HepG2 (cell line): Measurements from ENCODE around the gene UNC5CL. TPM values are rescaled to one million over a fixed set of nuclear protein-coding genes. Genes with fewer than 3 reads are reported as not detected.

Experiments
- CCAR2 ChIP-seq: fragments of 200-400 bp; formaldehyde crosslinking; optimal IDR thresholded peaks from 2 replicates; pipeline ENCODE3; 2018; ENCODE audit warnings: low read depth, mild to moderate bottlenecking, low read length, moderate library complexity
- CTCF ChIP-seq: sonication (generic); formaldehyde crosslinking; IDR thresholded peaks from 2 replicates; pipeline ENCODE4 v1.5.0; 2020; ENCODE audit warnings: mild to moderate bottlenecking, missing genetic modification reagents, moderate library complexity
- DRAP1 ChIP-seq: IDR thresholded peaks from 2 replicates; pipeline ENCODE4 v1.6.1; 2016; ENCODE audit warnings: missing genetic modification reagents, missing compliant biosample characterization
- FLYWCH1 ChIP-seq: sonication (generic); formaldehyde crosslinking; IDR thresholded peaks from 2 replicates; pipeline ENCODE4 v1.8.1; 2023; ENCODE audit warnings: mild to moderate bottlenecking, missing genetic modification reagents
- HINFP ChIP-seq: sonication (generic); formaldehyde crosslinking; IDR thresholded peaks from 2 replicates; pipeline ENCODE4 v1.4.0; 2020; ENCODE audit warnings: low read depth, mild to moderate bottlenecking, missing genetic modification reagents
- KDM2A ChIP-seq: sonication (generic); formaldehyde crosslinking; IDR thresholded peaks from 2 replicates; pipeline ENCODE4 v1.4.0; 2020; ENCODE audit warnings: low read depth, missing genetic modification reagents, borderline replicate concordance
- MTA3 ChIP-seq: sonication (generic); formaldehyde crosslinking; IDR thresholded peaks from 2 replicates; pipeline ENCODE4 v1.4.0; 2020; ENCODE audit warnings: missing genetic modification reagents
- ONECUT2 ChIP-seq: sonication (generic); formaldehyde crosslinking; IDR thresholded peaks from 2 replicates; pipeline ENCODE4 v1.4.0; 2020; ENCODE audit warnings: missing genetic modification reagents
- PRPF4 ChIP-seq: fragments of 200-400 bp; formaldehyde crosslinking; IDR thresholded peaks from 2 replicates; pipeline ENCODE4 v1.6.1; 2016; ENCODE audit warnings: low read length, low read depth; ENCODE audit not compliant: poor library complexity, severe bottlenecking
- SPEN ChIP-seq: sonication (generic); formaldehyde crosslinking; IDR thresholded peaks from 2 replicates; pipeline ENCODE4 v1.5.1; 2020; ENCODE audit warnings: low read depth, mild to moderate bottlenecking, missing genetic modification reagents
- TOE1 ChIP-seq: sonication (generic); formaldehyde crosslinking; IDR thresholded peaks from 2 replicates; pipeline ENCODE4 v1.4.0; 2020; ENCODE audit warnings: mild to moderate bottlenecking, missing genetic modification reagents
- ZBTB8A ChIP-seq: sonication (generic); formaldehyde crosslinking; IDR thresholded peaks from 2 replicates; pipeline ENCODE4 v1.4.0; 2020; ENCODE audit warnings: mild to moderate bottlenecking, low read depth, missing genetic modification reagents, borderline replicate concordance
- ZHX1 ChIP-seq: sonication (generic); formaldehyde crosslinking; IDR thresholded peaks from 2 replicates; pipeline ENCODE4 v1.8.1; 2022; ENCODE audit warnings: low read depth, mild to moderate bottlenecking, missing genetic modification reagents
- ZKSCAN8 ChIP-seq: IDR thresholded peaks from 2 replicates; pipeline ENCODE4 v1.6.1; 2016; ENCODE audit warnings: borderline replicate concordance, missing genetic modification reagents, missing compliant biosample characterization
- ZNF510 ChIP-seq: sonication (generic); formaldehyde crosslinking; IDR thresholded peaks from 2 replicates; pipeline ENCODE4 v1.4.0; 2020; ENCODE audit warnings: low read depth, mild to moderate bottlenecking, missing genetic modification reagents
- ZNF552 ChIP-seq: sonication (generic); formaldehyde crosslinking; IDR thresholded peaks from 2 replicates; pipeline ENCODE4 v1.9.0; 2022; ENCODE audit warnings: missing genetic modification reagents, mild to moderate bottlenecking, borderline replicate concordance
- ZNF614 ChIP-seq: IDR thresholded peaks from 2 replicates; pipeline ENCODE4 v1.6.1; 2018; ENCODE audit warnings: missing biosample characterization, missing genetic modification reagents, inconsistent platforms, borderline replicate concordance
- ZNF800 ChIP-seq: sonication (generic); formaldehyde crosslinking; IDR thresholded peaks from 2 replicates; pipeline ENCODE4 v1.4.0; 2020; ENCODE audit warnings: missing genetic modification reagents
- ZNF883 ChIP-seq: sonication (generic); formaldehyde crosslinking; IDR thresholded peaks from 2 replicates; pipeline ENCODE4 v1.5.1; 2020; ENCODE audit warnings: mild to moderate bottlenecking, missing genetic modification reagents; ENCODE audit errors: not compliant biosample characterization
- polyA plus RNA-seq, 8 experiments: library from polyadenylated mRNA; depleted of rRNA in 3 of 8; stranded (reverse) in 7 of 8; unstranded in 1 of 8; fragments of >200 nt; fragmentation: Illumina TruSeq in 4 of 8; extraction: Trizol in 4 of 8; gene quantifications; 2 replicates each; pipeline versions ENCODE4 v1.2.1 to v1.2.3, GENCODE V29; 2011 to 2016; ENCODE audit warnings: low read depth in 4 of 8, missing spikeins in 1 of 8, mixed read lengths in 1 of 8; ENCODE audit not compliant: insufficient read depth in 1 of 8
- total RNA-seq, 5 experiments: library from RNA; depleted of rRNA; stranded (reverse); fragments of >200 nt; fragmentation: Illumina TruSeq; extraction: Trizol; gene quantifications; 2 replicates each; pipeline ENCODE4 v1.2.3, GENCODE V29; 2016; ENCODE audit warnings: low read depth in 1 of 5

The UNC5CL gene
- total and polyA plus RNA-seq, 2 of the 13 experiments (the other 11 are each of a cell fraction or from before 2014, with no cell fraction given), result 2.4 to 2.5 TPM

- TF ChIP-seq CCAR2 (no peak), ZNF614 (no peak; the same call in 1 of the 2 replicates), ZKSCAN8 (no peak; the same call in 1 of the 2 replicates), ONECUT2 (CRISPR knock-in tag) (peak; percentile 29; the same call in 1 of the 2 replicates), FLYWCH1 (CRISPR knock-in tag) (no peak), ZNF800 (CRISPR knock-in tag) (peak; percentile 53; the same call in 1 of the 2 replicates), ZNF552 (peak; percentile 50; the same call in 1 of the 2 replicates), ZNF883 (no peak), PRPF4 (no peak), ZBTB8A (CRISPR knock-in tag) (0 out of 2 replicates have a peak, but pooled peaks have one; percentile 58), HINFP (CRISPR knock-in tag) (no peak; the same call in 1 of the 2 replicates), TOE1 (CRISPR knock-in tag) (no peak), CTCF (CRISPR knock-in tag) (peak; percentile 66; the same call in 1 of the 2 replicates), MTA3 (CRISPR knock-in tag) (no peak), DRAP1 (CRISPR knock-in tag) (peak; percentile 88), ZHX1 (CRISPR knock-in tag) (peak; percentile 47; the same call in 1 of the 2 replicates), KDM2A (peak; percentile 83), ZNF510 (CRISPR knock-in tag) (no peak), SPEN (peak; percentile 56)
These were observed 33.2 kb upstream of the UNC5CL start, which contains the start of gene OARD1 (continued) for GRCh38 chr6:41071923-41072835.
